ENCODE results near the gene NBR1. TPM values are rescaled to one million over a fixed set of nuclear protein-coding genes. Genes with fewer than 3 reads are reported as not detected.

Gene NBR1
- total and polyA plus RNA-seq, 2 of the 8 experiments (the other 6 are each of a cell fraction or from before 2014, with no cell fraction given) = 13.5 to 36.0 TPM

DNA sequence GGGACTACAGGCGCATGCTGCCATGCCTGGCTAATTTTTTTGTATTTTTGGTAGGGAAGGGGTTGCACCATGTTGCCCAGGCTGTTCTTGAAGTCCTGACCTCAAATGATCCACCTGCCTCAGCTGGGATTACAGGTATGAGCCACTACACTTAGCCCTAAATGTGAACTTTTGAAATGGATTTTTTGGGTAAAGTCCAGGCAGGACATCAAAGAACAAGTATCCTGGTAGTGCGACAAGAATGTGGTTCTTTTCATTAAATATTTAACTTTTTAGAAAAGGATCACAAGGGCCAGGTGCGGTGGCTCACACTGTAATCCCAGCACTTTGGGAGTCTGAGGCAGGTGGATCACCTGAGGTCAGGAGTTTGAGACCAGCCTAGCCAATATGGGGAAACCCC is 15.3 kb upstream of the NBR1 start:
- no peak overlapping the region for H3K4ac ChIP-seq (replicated peaks; ENCODE audit: insufficient read length, low read depth, low read length)
- no peak overlapping the region for H3K9ac ChIP-seq (replicated peaks in 1 of 4; ENCODE audit: extremely low read depth in 1 of 4, low read depth in 3 of 4, low read length in 3 of 4)
- no peak overlapping the region for H3K4me2 ChIP-seq (ENCODE audit: insufficient read depth in 1 of 2, low read depth in 2 of 2, low read length in 2 of 2)
- no peaks in the 10 kb centered on the region for H3K4me1 ChIP-seq (replicated peaks in 1 of 4; ENCODE audit: control insufficient read depth in 3 of 4, insufficient read depth in 4 of 4, low read length in 3 of 4)
- no peak overlapping the region for H3K56ac ChIP-seq (replicated peaks; ENCODE audit: insufficient read length, low read depth, low read length)
- H4K91ac ChIP-seq (replicated peaks; ENCODE audit: insufficient read length, low read length) = no peak overlapping the region
- FAIRE-seq (no peak), DNase-seq (ENCODE audit: low read depth in 1 of 2, low spot score in 2 of 2) (no peak)
- no peaks in the 10 kb centered on the region for H3K79me2 ChIP-seq (ENCODE audit: control insufficient read depth in 1 of 2, insufficient read depth in 2 of 2, low read length in 2 of 2)
- H3K14ac ChIP-seq (ENCODE audit: insufficient read length) = no peak overlapping the region
- no peak overlapping the region for H3K23ac ChIP-seq (ENCODE audit: insufficient read length)
- ChIA-PET POLR2A (ENCODE audit: partially characterized antibody) (interaction anchor here (0.9 to 2.1 kb wide), 2 partner anchors 9 to 15 kb away, joined by 3 to 5 read pairs; no protein-coding TSS in a partner anchor), CTCF (ENCODE audit: partially characterized antibody) (interaction anchor here (1.4 to 2.0 kb wide), 2 partner anchors 10 to 154 kb away, joined by 3 to 9 read pairs; no protein-coding TSS in a partner anchor)
- no peak overlapping the region for H2BK120ac ChIP-seq (replicated peaks; ENCODE audit: low read depth, low read length)
- H4K8ac ChIP-seq (ENCODE audit: extremely low read depth, insufficient read depth, low read length) = no peak overlapping the region
- H3K27ac ChIP-seq (ENCODE audit: low read depth, low read length) = no peak overlapping the region
- no peaks in the 10 kb centered on the region for H3K23me2 ChIP-seq (ENCODE audit: low read depth, low read length)
- WGBS, 2 experiments (ENCODE audit: extremely low coverage in 1 of 2, insufficient coverage in 1 of 2, insufficient read length in 1 of 2, insufficient replicate concordance in 2 of 2, low coverage in 1 of 2, low lambda C conversion rate in 2 of 2, missing lambda C conversion rate in 1 of 2) = 88% methylated on average over 3 of the region's 3 CpGs; no CpG with 5 or more reads in 1 of the 2 experiments
- no peak overlapping the region for H2BK15ac ChIP-seq (ENCODE audit: low read length)
- H3K4me3 ChIP-seq (ENCODE audit: extremely low read depth in 1 of 4, insufficient read depth in 2 of 4, low read depth in 3 of 4, low read length in 4 of 4) = no peak overlapping the region
- H3K36me3 ChIP-seq (ENCODE audit: control insufficient read depth in 2 of 4, insufficient read depth in 4 of 4, low read length in 3 of 4) = peaks cover 0 to 2% (median 0%) of the 10 kb centered on the region in 4 experiments; a peak in 1 of 8 replicates
- no peak overlapping the region for H2BK20ac ChIP-seq (ENCODE audit: low read length)
- no peaks in the 10 kb centered on the region for H3K79me1 ChIP-seq (ENCODE audit: low read depth, low read length)
- H3K27me3 ChIP-seq (replicated peaks in 1 of 4; ENCODE audit: control insufficient read depth in 3 of 4, extremely low read depth in 1 of 4, insufficient read depth in 3 of 4, low read length in 3 of 4) = no peaks in the 10 kb centered on the region
- H4K20me1 ChIP-seq (replicated peaks in 1 of 2; ENCODE audit: control insufficient read depth in 1 of 2, insufficient read depth in 2 of 2, low read length in 2 of 2) = no peaks in the 10 kb centered on the region
- H2BK12ac ChIP-seq (ENCODE audit: low read depth, low read length) = no peak overlapping the region
- 0 out of 4 replicates have a peak, but pooled peaks cover 0 to 2% of the 10 kb centered on the region in 2 experiments for H3K9me3 ChIP-seq (ENCODE audit: insufficient read depth in 2 of 2, low read depth in 1 of 2, low read length in 1 of 2)
- no peak overlapping the region for H3K18ac ChIP-seq (ENCODE audit: extremely low read depth, low read length)
- no peak overlapping the region for H2AFZ ChIP-seq (ENCODE audit: low read length)
- H2BK5ac ChIP-seq (ENCODE audit: low read depth, low read length) = no peak overlapping the region
- TF ChIP-seq JUND (IDR thresholded peaks at IDR 0.05; ENCODE audit: low read length) = no peak
- no peak for TF ChIP-seq ASH2L (IDR thresholded peaks at IDR 0.05; ENCODE audit: low read length)
- TF ChIP-seq KDM5A (IDR thresholded peaks at IDR 0.05; ENCODE audit: low read length) = no peak
- TF ChIP-seq SAP30 (IDR thresholded peaks at IDR 0.05; ENCODE audit: insufficient read depth, insufficient replicate concordance, low read length) = no peak
- TF ChIP-seq YY1 (IDR thresholded peaks at IDR 0.05; ENCODE audit: low read depth, low read length) = no peak
- no peak overlapping the region for H4K5ac ChIP-seq (ENCODE audit: insufficient read length, low read depth, low read length)
- no peak overlapping the region for H2AK5ac ChIP-seq (ENCODE audit: low read depth, low read length)
